WI38 (cell line): ENCODE data around the gene TRAPPC3.

Experiments used
- H3K4me3 ChIP-seq: 2 replicates; pipeline ENCODE4 v1.5.1; 2011; ENCODE audit warnings: low read depth, mild to moderate bottlenecking, control low read depth, low read length
- TF ChIP-seq, protein P1 (sequence below): IDR thresholded peaks from 2 replicates; pipeline ENCODE4 v1.5.1; 2012; ENCODE audit warnings: low read depth, mild to moderate bottlenecking, control low read depth, low read length

The TRAPPC3 gene

GRCh38 chr1:36154765-36155407, 5.6 kb upstream of the TRAPPC3 start:
- H3K4me3 ChIP-seq = peak overlapping the region; percentile 94
- TF ChIP-seq, protein P1, sequence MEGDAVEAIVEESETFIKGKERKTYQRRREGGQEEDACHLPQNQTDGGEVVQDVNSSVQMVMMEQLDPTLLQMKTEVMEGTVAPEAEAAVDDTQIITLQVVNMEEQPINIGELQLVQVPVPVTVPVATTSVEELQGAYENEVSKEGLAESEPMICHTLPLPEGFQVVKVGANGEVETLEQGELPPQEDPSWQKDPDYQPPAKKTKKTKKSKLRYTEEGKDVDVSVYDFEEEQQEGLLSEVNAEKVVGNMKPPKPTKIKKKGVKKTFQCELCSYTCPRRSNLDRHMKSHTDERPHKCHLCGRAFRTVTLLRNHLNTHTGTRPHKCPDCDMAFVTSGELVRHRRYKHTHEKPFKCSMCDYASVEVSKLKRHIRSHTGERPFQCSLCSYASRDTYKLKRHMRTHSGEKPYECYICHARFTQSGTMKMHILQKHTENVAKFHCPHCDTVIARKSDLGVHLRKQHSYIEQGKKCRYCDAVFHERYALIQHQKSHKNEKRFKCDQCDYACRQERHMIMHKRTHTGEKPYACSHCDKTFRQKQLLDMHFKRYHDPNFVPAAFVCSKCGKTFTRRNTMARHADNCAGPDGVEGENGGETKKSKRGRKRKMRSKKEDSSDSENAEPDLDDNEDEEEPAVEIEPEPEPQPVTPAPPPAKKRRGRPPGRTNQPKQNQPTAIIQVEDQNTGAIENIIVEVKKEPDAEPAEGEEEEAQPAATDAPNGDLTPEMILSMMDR = no peak

- H3K4me3 ChIP-seq = no peak overlapping the region
- TF ChIP-seq, protein P1 = no peak
Observed at GRCh38 chr1:36154335-36154734, 5.0 kb upstream of the TRAPPC3 start.

GRCh38 chr1:36153476-36153875, 4.2 kb upstream of the TRAPPC3 start:
- TF ChIP-seq, protein P1 = no peak
- H3K4me3 ChIP-seq = no peak overlapping the region

DNA sequence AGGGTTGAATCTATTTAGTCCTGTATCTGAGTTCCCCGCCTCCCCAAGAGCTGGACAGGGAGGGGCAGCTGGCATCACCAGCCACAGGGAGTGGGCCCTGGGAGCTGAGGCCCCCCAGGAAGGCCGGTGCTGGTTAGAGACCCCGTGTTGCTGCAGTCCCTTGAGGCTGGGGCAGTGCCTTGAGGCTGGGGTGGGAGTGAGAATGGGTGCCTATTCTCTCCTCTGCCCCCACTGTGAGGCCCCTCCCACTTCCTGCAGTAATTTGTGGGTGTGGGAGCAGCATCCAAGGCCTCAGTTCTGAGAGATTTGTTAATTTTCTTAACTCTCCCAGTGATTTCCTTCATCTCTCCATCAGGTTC, 2.5 kb upstream of the TRAPPC3 start:
- TF ChIP-seq, protein P1 = no peak

GRCh38 chr1:36151134-36151844, 2.0 kb upstream of the TRAPPC3 start:
- H3K4me3 ChIP-seq = no peak overlapping the region
- TF ChIP-seq, protein P1 = no peak

More for the DNA sequence above, 2.5 kb upstream of the TRAPPC3 start:
- H3K4me3 ChIP-seq = no peak overlapping the region

GRCh38 chr1:36150296-36151133, 1.2 kb upstream of the TRAPPC3 start:
- TF ChIP-seq, protein P1 = no peak
- H3K4me3 ChIP-seq = peak overlapping the region; percentile 5; the same call in 1 of the 2 replicates

DNA sequence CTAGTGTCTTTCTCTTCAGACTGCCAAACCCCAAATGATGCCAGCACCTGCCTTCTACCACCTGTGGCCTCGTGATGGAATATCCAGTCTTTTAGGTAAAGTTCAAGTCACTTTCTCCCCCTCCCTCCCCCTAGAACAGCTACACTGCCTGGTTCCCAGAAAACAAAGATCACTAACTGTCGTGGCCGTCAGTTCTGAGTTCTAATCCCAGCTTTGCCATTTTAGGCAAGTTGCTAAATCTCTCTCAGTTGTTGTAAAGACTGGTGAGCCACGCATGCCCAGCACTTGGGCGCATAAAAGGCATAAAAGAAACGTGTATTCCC, 648 bp upstream of the TRAPPC3 start:
- TF ChIP-seq, protein P1 = no peak
- no peak overlapping the region for H3K4me3 ChIP-seq
